Measurements from ENCODE around the gene CFAP99.
A peak's percentile ranks its signal among the peaks of the same experiment; 100 is the strongest.

The CFAP99 gene

GRCh38 chr4:2436301-2436700 is 17.5 kb downstream of the CFAP99 start:
- no peak for DNase-seq (ENCODE audit: insufficient read length, low spot score)
- no peak for FAIRE-seq
- TF ChIP-seq PAX5 (IDR thresholded peaks at IDR 0.05; ENCODE audit: insufficient read depth, low read length, severe bottlenecking) (no peak), TAF1 (IDR thresholded peaks at IDR 0.05; ENCODE audit: low read depth, low read length) (no peak), SPI1 (IDR thresholded peaks at IDR 0.05; ENCODE audit: low read depth, low read length) (no peak), POLR2A (IDR thresholded peaks at IDR 0.05; ENCODE audit: low read depth, low read length) (no peak), POLR2AphosphoS5 (IDR thresholded peaks at IDR 0.05; ENCODE audit: low read depth, low read length) (no peak), POU2F2 (IDR thresholded peaks at IDR 0.05; ENCODE audit: low read depth, low read length) (no peak)

- TF ChIP-seq TAF1 (IDR thresholded peaks at IDR 0.05; ENCODE audit: low read depth, low read length) (no peak), PAX5 (IDR thresholded peaks at IDR 0.05; ENCODE audit: insufficient read depth, low read length, severe bottlenecking) (no peak), POU2F2 (IDR thresholded peaks at IDR 0.05; ENCODE audit: low read depth, low read length) (no peak), POLR2A (IDR thresholded peaks at IDR 0.05; ENCODE audit: low read depth, low read length) (no peak)
- no peak for FAIRE-seq
- no peak for DNase-seq (ENCODE audit: insufficient read length, low spot score)
Measured at GRCh38 chr4:2436761-2437474, 18.2 kb downstream of the CFAP99 start.

GRCh38 chr4:2437475-2438215 is 18.9 kb downstream of the CFAP99 start:
- DNase-seq (ENCODE audit: insufficient read length, low spot score) (no peak), FAIRE-seq (no peak)
- no peak for TF ChIP-seq POLR2A (IDR thresholded peaks at IDR 0.05; ENCODE audit: low read depth, low read length)
- no peak for TF ChIP-seq POU2F2 (IDR thresholded peaks at IDR 0.05; ENCODE audit: low read depth, low read length)
- no peak for TF ChIP-seq TAF1 (IDR thresholded peaks at IDR 0.05; ENCODE audit: low read depth, low read length)
- no peak for TF ChIP-seq POLR2AphosphoS5 (IDR thresholded peaks at IDR 0.05; ENCODE audit: low read depth, low read length)
- no peak for TF ChIP-seq PAX5 (IDR thresholded peaks at IDR 0.05; ENCODE audit: insufficient read depth, low read length, severe bottlenecking)
- TF ChIP-seq SPI1 (IDR thresholded peaks at IDR 0.05; ENCODE audit: low read depth, low read length): no peak

- FAIRE-seq: no peak
Measured at GRCh38 chr4:2438822-2439718, 20.3 kb downstream of the CFAP99 start.

GRCh38 chr4:2441393-2442174 is 22.8 kb downstream of the CFAP99 start:
- FAIRE-seq (peak; percentile 98), DNase-seq (ENCODE audit: insufficient read length, low spot score) (peak; percentile 99)
- TF ChIP-seq POLR2AphosphoS5 (IDR thresholded peaks at IDR 0.05; ENCODE audit: low read depth, low read length) (no peak), POLR2A (IDR thresholded peaks at IDR 0.05; ENCODE audit: low read depth, low read length) (no peak), TAF1 (IDR thresholded peaks at IDR 0.05; ENCODE audit: low read depth, low read length) (no peak), POU2F2 (IDR thresholded peaks at IDR 0.05; ENCODE audit: low read depth, low read length) (no peak), SPI1 (IDR thresholded peaks at IDR 0.05; ENCODE audit: low read depth, low read length) (no peak), PAX5 (IDR thresholded peaks at IDR 0.05; ENCODE audit: insufficient read depth, low read length, severe bottlenecking) (no peak)

More at GRCh38 chr4:2438822-2439718, 20.3 kb downstream of the CFAP99 start:
- TF ChIP-seq PAX5 (IDR thresholded peaks at IDR 0.05; ENCODE audit: insufficient read depth, low read length, severe bottlenecking): no peak
- no peak for TF ChIP-seq POLR2AphosphoS5 (IDR thresholded peaks at IDR 0.05; ENCODE audit: low read depth, low read length)
- no peak for TF ChIP-seq POLR2A (IDR thresholded peaks at IDR 0.05; ENCODE audit: low read depth, low read length)
- no peak for TF ChIP-seq POU2F2 (IDR thresholded peaks at IDR 0.05; ENCODE audit: low read depth, low read length)
- no peak for TF ChIP-seq SPI1 (IDR thresholded peaks at IDR 0.05; ENCODE audit: low read depth, low read length)
- TF ChIP-seq TAF1 (IDR thresholded peaks at IDR 0.05; ENCODE audit: low read depth, low read length): no peak
- no peak for DNase-seq (ENCODE audit: insufficient read length, low spot score)

DNA sequence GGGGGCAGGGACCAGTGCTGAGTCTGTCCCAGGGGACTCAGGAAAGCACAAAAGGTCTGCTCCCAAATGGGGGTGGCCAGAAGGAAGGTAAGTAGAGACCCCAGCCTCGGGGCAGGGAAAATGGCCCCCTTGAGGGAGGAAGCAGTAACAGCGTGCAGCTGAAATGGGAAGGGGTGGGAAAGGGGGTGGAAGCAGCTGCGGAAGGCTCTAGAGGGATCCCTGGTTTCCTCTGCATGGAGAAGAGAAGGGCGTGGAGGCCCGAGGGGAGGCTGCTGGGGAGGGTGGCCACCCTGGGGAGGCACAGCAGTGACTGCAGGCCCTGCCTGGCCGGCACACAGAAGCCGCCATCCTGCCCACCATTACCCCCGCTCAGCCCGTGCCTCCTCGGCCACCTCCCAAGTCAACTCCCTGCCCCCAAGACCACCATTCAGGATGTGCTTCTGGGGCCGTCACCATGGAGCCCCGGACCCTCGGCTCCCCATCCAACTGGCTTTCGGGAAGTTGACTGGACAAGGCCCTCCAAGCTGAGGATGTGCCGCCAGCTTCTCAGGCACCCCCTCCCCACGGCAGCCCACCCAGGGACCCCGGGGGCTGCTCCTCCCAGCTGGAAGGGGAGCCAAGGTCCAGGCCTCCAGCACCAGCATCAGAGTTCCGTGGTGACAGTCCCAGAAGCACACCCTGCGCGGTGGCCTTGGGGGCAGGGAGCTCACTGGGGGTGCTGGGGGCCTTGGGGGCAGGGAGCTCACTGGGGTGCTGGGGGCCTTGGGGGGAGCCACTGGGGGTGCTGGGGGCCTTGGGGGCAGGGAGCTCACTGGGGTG is 23.6 kb downstream of the CFAP99 start:
- FAIRE-seq (no peak), DNase-seq (ENCODE audit: insufficient read length, low spot score) (no peak)
- TF ChIP-seq PAX5 (IDR thresholded peaks at IDR 0.05; ENCODE audit: insufficient read depth, low read length, severe bottlenecking) (no peak), TAF1 (IDR thresholded peaks at IDR 0.05; ENCODE audit: low read depth, low read length) (no peak), POLR2A (IDR thresholded peaks at IDR 0.05; ENCODE audit: low read depth, low read length) (no peak), SPI1 (IDR thresholded peaks at IDR 0.05; ENCODE audit: low read depth, low read length) (no peak), POU2F2 (IDR thresholded peaks at IDR 0.05; ENCODE audit: low read depth, low read length) (no peak), POLR2AphosphoS5 (IDR thresholded peaks at IDR 0.05; ENCODE audit: low read depth, low read length) (no peak)

DNA sequence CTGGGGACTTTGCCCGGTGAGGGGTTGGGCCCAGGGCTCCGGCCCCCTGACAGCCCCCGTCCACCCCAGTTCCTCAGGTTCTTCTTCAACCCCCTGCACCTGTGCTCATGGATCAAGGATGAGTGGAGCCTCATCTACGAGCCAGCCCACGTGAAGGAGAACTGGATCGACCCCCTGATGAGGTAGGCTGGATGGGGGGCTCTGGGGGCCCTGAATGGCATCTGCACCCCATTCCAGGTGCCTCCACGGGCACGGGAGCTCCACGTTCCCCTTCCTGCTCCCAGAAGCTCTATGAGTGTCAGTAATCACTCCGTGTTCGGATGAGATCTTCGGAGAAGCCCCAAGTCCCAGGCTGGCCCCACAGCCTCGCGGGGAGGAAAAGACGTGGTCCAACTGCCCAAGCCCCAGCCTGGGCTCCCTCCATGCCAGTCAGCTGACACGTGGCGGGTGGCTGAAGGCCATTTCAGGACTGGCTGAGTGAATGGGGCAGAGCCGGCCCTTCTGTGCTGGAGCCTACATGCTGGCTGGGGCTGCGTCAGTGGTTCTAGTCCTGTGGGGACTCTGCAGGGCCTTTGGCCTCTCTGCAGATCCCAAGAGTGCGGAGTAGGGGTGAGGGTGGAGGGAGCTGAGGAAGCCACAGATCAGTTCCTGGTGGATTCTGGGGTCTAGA is 24.4 kb downstream of the CFAP99 start:
- TF ChIP-seq PAX5 (IDR thresholded peaks at IDR 0.05; ENCODE audit: insufficient read depth, low read length, severe bottlenecking): no peak
- DNase-seq (ENCODE audit: insufficient read length, low spot score) (no peak), FAIRE-seq (no peak)
